Uterus (tissue), 4 donors: Measurements from ENCODE around the gene ABCC12. TPM values are rescaled to one million over a fixed set of nuclear protein-coding genes. Genes with fewer than 3 reads are reported as not detected.

Source experiments
- DNase-seq, 2 donors: peaks; one replicate each; pipeline ENCODE4 v3.0.0-alpha.2; 2019 to 2020
- H3K27ac ChIP-seq, 2 donors: fragments of 200-600 bp; sonication (generic); 1 replicate in 1 of 2; 2 replicates in 1 of 2; pipeline ENCODE4 v1.5.1; 2016 to 2018
- H3K27me3 ChIP-seq, 2 donors: fragments of 200-600 bp; sonication (generic); one replicate each; pipeline ENCODE4 v1.5.1; 2018 to 2019; ENCODE audit warnings: control low read depth in 1 of 2
- H3K36me3 ChIP-seq, 2 donors: fragments of 200-600 bp; sonication (generic); one replicate each; pipeline ENCODE4 v1.5.1; 2019; ENCODE audit warnings: control low read depth in 1 of 2
- H3K4me1 ChIP-seq, 2 donors: fragments of 200-600 bp; sonication (generic); one replicate each; pipeline ENCODE4 v1.5.1; 2018 to 2019; ENCODE audit warnings: control low read depth in 1 of 2
- H3K4me3 ChIP-seq, 2 donors: fragments of 200-600 bp; sonication (generic); 1 replicate in 1 of 2; 2 replicates in 1 of 2; pipeline ENCODE4 v1.5.1; 2018 to 2019; ENCODE audit warnings: mild to moderate bottlenecking in 1 of 2
- H3K9me3 ChIP-seq, 2 donors: fragments of 200-600 bp; sonication (generic); one replicate each; pipeline ENCODE4 v1.5.1; 2019; ENCODE audit warnings: control low read depth in 1 of 2
- POLR2A ChIP-seq, 2 donors: fragments of 450-650 bp; IDR thresholded peaks; one replicate each; pipeline ENCODE4 v1.6.1; 2016; ENCODE audit warnings: antibody characterized with exemption in 2 of 2, mild to moderate bottlenecking in 1 of 2, moderate library complexity in 1 of 2
- intact Hi-C: fragments of 100-400 bp; cut with DNase I; formaldehyde crosslinking; loops from one replicate; pipeline ENCODE4 v1.15.1; 2023; ENCODE audit warnings: low total_unique reads
- total RNA-seq, 4 donors: library from RNA; depleted of rRNA in 3 of 4; stranded (reverse); fragments of >200 nt in 3 of 4; gene quantifications; one replicate each; pipeline versions ENCODE4 v1.1.0 to v1.2.4, GENCODE V29; 2014 to 2023
- TF ChIP-seq, protein P1 (sequence below), 4 experiments: fragments of 200-600 bp in 2 of 4; fragments of 450-650 bp in 2 of 4; sonication (generic) in 2 of 4; IDR thresholded peaks; one replicate each; pipeline ENCODE4 v1.5.1; 2016 to 2019; ENCODE audit warnings: antibody characterized with exemption in 4 of 4, mild to moderate bottlenecking in 2 of 4, moderate library complexity in 1 of 4
- donor health status: DM: yes; HTN: yes; CAD: no.

ABCC12 gene
- total RNA-seq, 4 donors from 2014 or later, result not detected

DNA sequence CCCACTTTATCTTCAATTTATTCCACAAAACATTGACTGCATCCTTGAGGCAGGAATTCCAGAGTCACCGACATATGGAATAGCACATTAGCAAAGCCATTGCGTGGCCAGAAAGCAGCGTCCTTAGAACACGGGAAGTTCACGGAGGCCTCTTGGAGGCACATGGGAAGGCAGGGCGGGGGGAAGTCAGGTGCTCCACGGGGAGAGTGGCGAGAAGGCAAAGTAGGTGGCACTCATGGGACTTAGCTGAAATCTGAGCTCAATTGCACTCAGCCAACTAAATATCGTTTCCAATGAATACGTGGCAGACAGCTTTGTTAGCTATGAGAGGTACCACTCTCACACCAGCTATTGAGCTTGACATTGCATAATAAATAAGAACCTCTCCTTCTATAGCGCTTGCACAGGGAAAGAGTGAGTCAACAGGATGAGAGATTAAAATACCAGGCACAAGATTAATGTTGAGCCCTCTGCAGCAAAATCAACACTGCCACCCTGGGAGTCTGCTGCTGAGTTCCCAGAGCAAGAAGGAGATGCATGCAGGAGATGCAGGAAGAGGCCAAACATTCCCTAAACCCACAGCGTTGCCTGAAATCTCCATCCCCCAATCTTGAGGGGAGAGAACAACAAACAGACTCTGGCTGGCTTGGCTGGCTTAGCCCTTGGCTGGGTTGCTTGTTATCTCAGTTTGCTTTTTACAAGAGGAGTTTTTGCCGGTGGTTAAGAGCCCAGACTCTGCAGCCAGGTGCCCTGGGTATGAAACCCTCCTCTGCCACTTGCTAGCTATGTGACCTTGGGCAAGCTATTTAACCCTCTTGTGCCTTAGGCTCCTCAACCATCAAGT lies 28.8 kb downstream of the ABCC12 start:
- DNase-seq, result no peak
- intact Hi-C loops, result no loop called here
- TF ChIP-seq POLR2A (IDR thresholded peaks at IDR 0.05), result no peak
- TF ChIP-seq, protein P1, sequence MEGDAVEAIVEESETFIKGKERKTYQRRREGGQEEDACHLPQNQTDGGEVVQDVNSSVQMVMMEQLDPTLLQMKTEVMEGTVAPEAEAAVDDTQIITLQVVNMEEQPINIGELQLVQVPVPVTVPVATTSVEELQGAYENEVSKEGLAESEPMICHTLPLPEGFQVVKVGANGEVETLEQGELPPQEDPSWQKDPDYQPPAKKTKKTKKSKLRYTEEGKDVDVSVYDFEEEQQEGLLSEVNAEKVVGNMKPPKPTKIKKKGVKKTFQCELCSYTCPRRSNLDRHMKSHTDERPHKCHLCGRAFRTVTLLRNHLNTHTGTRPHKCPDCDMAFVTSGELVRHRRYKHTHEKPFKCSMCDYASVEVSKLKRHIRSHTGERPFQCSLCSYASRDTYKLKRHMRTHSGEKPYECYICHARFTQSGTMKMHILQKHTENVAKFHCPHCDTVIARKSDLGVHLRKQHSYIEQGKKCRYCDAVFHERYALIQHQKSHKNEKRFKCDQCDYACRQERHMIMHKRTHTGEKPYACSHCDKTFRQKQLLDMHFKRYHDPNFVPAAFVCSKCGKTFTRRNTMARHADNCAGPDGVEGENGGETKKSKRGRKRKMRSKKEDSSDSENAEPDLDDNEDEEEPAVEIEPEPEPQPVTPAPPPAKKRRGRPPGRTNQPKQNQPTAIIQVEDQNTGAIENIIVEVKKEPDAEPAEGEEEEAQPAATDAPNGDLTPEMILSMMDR (IDR thresholded peaks at IDR 0.05), result no peak
- Histone ChIP-seq H3K27ac (no peak overlapping the region), H3K9me3 (no peaks in the 10 kb centered on the region), H3K4me1 (no peaks in the 10 kb centered on the region), H3K4me3 (no peak overlapping the region), H3K36me3 (no peaks in the 10 kb centered on the region), H3K27me3 (no peaks in the 10 kb centered on the region)

DNA sequence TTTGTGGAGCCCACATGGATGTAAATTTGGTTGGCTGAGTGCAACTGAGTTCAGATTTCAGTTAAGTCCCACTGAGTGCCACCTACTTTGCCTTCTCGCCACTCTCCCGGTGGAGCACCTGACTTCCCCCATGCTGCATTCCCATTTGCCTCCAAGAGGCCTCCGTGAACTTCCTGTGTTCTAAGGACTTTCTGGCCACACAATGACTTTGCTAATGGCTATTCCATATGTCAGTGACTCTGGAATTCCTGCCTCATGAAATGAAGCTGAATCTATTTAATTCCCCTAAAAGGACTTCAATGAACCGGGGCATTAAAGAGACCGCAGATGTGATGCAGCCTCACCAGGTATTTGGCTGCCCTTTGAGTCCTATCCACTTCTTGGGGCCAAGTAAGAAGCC lies 29.9 kb downstream of the ABCC12 start:
- H3K27me3 ChIP-seq, result no peaks in the 10 kb centered on the region
- no peaks in the 10 kb centered on the region for H3K9me3 ChIP-seq
- no peak overlapping the region for H3K27ac ChIP-seq
- H3K36me3 ChIP-seq, result no peaks in the 10 kb centered on the region
- intact Hi-C loops, result no loop called here
- no peak for TF ChIP-seq POLR2A (IDR thresholded peaks at IDR 0.05)
- TF ChIP-seq, protein P1 (IDR thresholded peaks at IDR 0.05), result no peak
- no peak overlapping the region for H3K4me3 ChIP-seq
- no peaks in the 10 kb centered on the region for H3K4me1 ChIP-seq
- DNase-seq, result no peak

DNA sequence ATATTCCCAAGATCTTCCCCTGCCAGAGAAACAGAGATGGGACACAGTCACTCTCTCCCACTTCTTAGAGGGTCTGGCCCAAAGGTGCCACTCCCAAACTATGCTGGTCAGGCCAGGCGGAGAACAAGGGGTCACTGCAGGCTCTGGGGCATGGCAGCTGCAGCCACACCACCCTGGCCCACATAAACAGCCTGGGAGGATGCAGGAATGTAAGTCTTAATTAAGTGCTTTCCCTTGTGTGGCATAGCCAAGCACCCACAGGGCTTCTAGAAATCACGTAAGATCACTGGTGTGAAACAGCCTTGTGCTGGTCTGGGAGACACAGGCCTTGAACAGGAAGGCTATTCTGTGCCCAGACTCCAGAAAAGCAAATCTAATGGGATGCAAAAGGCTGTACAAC lies 31.5 kb downstream of the ABCC12 start:
- intact Hi-C loops, result no loop called here

DNA sequence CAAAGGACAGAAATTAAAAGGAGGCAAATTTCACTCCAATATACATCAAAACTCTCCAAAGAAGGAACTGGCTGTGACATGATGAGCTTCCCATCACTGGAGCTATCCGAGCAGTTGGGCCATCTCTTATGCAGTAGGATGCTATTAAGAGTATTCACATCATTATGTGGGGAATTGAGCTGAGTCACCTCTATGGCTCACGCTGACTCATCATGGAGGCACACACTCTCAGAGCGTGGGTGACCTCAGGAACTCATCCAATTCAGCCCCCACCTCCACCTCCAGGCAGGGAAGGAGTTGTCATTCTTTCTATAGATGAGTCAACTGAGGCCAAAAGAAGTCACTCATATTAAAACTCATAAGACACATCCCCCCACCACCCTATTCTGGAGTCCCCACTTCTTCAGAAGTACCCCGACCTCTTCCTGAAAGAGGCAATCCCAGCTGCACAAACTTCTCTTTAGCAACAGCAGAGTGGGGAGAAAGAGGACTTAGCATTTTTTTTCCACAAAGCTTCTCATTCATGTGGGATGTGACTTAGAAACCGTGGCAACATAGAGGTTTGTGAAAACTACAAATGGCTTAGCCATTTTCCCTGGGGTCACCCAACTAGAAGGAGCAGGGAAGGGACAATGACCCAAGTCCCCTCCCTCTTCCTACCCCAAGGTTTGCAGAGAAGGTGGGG lies 32.5 kb downstream of the ABCC12 start:
- no peaks in the 10 kb centered on the region for H3K4me1 ChIP-seq
- TF ChIP-seq POLR2A (IDR thresholded peaks at IDR 0.05), result no peak
- TF ChIP-seq, protein P1 (IDR thresholded peaks at IDR 0.05), result no peak
- no peaks in the 10 kb centered on the region for H3K27me3 ChIP-seq
- H3K36me3 ChIP-seq, result no peaks in the 10 kb centered on the region
- H3K27ac ChIP-seq, result no peak overlapping the region
- H3K9me3 ChIP-seq, result no peaks in the 10 kb centered on the region
- intact Hi-C loops, result no loop called here
- no peak overlapping the region for H3K4me3 ChIP-seq
- no peak for DNase-seq

More for the DNA sequence above, 31.5 kb downstream of the ABCC12 start:
- H3K4me3 ChIP-seq, result no peak overlapping the region
- no peak for DNase-seq
- no peak overlapping the region for H3K27ac ChIP-seq
- TF ChIP-seq, protein P1 (IDR thresholded peaks at IDR 0.05), result no peak
- TF ChIP-seq POLR2A (IDR thresholded peaks at IDR 0.05), result no peak
- no peaks in the 10 kb centered on the region for H3K36me3 ChIP-seq
- no peaks in the 10 kb centered on the region for H3K9me3 ChIP-seq
- H3K27me3 ChIP-seq, result no peaks in the 10 kb centered on the region
- H3K4me1 ChIP-seq, result no peaks in the 10 kb centered on the region

DNA sequence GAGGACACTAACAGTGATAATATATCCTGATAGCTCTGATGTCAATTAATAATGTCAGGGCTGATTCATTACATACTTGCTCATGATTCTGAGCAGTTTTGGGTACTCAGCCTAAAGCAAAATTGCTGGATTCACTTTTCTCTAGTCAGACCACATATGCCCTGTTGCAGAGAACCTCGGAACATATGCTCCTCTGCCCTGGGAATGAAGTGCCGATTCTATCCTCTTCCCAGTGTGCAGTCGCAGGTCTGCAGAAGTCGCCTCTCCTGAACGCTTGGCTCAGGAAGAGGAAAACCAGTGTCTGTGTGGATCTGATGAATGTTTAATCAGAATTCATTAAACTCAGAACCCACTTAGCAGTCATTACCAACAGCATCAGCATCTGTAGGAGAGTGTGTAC lies 34.5 kb downstream of the ABCC12 start:
- no peaks in the 10 kb centered on the region for H3K36me3 ChIP-seq
- no peak for DNase-seq
- TF ChIP-seq, protein P1 (IDR thresholded peaks at IDR 0.05), result no peak
- TF ChIP-seq POLR2A (IDR thresholded peaks at IDR 0.05), result no peak
- H3K4me3 ChIP-seq, result no peak overlapping the region
- H3K9me3 ChIP-seq, result no peaks in the 10 kb centered on the region
- no peaks in the 10 kb centered on the region for H3K4me1 ChIP-seq
- no peaks in the 10 kb centered on the region for H3K27me3 ChIP-seq
- intact Hi-C loops, result no loop called here
- no peak overlapping the region for H3K27ac ChIP-seq
